Measurements from ENCODE around the gene TNK2. TPM values are rescaled to one million over a fixed set of nuclear protein-coding genes. Genes with fewer than 3 reads are reported as not detected.
A peak's percentile ranks its signal among the peaks of the same experiment; 100 is the strongest.

Gene TNK2
- polyA plus RNA-seq, 3 donors, result 0.84 to 131 (median 1.8) TPM

DNA sequence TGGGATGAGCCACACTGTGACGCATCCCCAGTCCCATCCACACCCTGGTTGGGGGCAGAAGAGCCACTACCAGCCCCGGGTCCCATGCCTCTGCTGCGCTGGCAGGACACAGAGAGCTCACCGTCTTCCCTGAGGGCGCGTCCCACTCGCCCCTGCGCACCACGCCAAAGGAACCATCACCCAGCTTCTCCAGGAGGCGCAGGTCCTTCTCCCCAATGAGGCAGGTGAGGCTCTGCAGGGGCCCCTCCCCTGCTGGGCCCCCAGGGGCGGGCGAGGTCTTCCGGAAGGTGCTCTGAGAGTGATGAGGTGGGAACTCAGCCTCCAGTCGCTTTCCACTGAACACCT is 23.7 kb downstream of the TNK2 start:
- Mint-ChIP-seq H3K27ac (no peak overlapping the region), H3K27me3 (ENCODE audit: low read depth in 3 of 3) (peaks cover 0 to 1% (median 0%) of the 10 kb centered on the region in 3 donors), H3K4me1 (no peaks in the 10 kb centered on the region), H3K9me3 (peaks cover 0 to 3% (median 0%) of the 10 kb centered on the region in 7 donors), H3K4me3 (no peak overlapping the region), H3K36me3 (peaks cover 59 to 87% of the 10 kb centered on the region in 2 donors)
- H3K27me3 ChIP-seq (ENCODE audit: control insufficient read depth in 2 of 2, insufficient read depth in 2 of 2, low read length in 2 of 2), result no peaks in the 10 kb centered on the region
- no peak overlapping the region for H3K4me3 ChIP-seq (replicated peaks in 1 of 3; ENCODE audit: low read depth in 2 of 3, low read length in 3 of 3)
- H3K27ac ChIP-seq (ENCODE audit: low read depth in 1 of 2, low read length in 2 of 2), result no peak overlapping the region
- no peaks in the 10 kb centered on the region for H3K9me3 ChIP-seq (replicated peaks in 1 of 2; ENCODE audit: control insufficient read depth in 1 of 2, insufficient read depth in 1 of 2, low read length in 2 of 2)
- H3K4me2 ChIP-seq (replicated peaks; ENCODE audit: extremely low read depth, low read length, poor library complexity, severe bottlenecking), result no peak overlapping the region
- intact Hi-C loops (cut with micrococcal nuclease), result loop anchor here (5.0 kb wide), 1 partner anchor 38 kb away; no protein-coding TSS in a partner anchor
- no peak for DNase-seq
- H4K20me1 ChIP-seq (ENCODE audit: insufficient read depth, low read length), result peaks cover 92% of the 10 kb centered on the region
- H3K4me1 ChIP-seq (ENCODE audit: control insufficient read depth in 1 of 2, insufficient read depth in 2 of 2, low read length in 2 of 2), result no peaks in the 10 kb centered on the region
- peaks cover 77 to 93% of the 10 kb centered on the region in 2 donors for H3K36me3 ChIP-seq (replicated peaks in 1 of 2; ENCODE audit: control insufficient read depth in 1 of 2, insufficient read depth in 2 of 2, low read length in 2 of 2)
- H3K79me2 ChIP-seq (ENCODE audit: insufficient read depth, low read length), result peaks cover 50% of the 10 kb centered on the region
- over 99% methylated on average over 11 of the region's 14 CpGs for WGBS (ENCODE audit: insufficient coverage)
- H2AFZ ChIP-seq (ENCODE audit: insufficient read depth, low read depth, low read length, poor library complexity, severe bottlenecking), result no peak overlapping the region
- TF ChIP-seq, protein P1, sequence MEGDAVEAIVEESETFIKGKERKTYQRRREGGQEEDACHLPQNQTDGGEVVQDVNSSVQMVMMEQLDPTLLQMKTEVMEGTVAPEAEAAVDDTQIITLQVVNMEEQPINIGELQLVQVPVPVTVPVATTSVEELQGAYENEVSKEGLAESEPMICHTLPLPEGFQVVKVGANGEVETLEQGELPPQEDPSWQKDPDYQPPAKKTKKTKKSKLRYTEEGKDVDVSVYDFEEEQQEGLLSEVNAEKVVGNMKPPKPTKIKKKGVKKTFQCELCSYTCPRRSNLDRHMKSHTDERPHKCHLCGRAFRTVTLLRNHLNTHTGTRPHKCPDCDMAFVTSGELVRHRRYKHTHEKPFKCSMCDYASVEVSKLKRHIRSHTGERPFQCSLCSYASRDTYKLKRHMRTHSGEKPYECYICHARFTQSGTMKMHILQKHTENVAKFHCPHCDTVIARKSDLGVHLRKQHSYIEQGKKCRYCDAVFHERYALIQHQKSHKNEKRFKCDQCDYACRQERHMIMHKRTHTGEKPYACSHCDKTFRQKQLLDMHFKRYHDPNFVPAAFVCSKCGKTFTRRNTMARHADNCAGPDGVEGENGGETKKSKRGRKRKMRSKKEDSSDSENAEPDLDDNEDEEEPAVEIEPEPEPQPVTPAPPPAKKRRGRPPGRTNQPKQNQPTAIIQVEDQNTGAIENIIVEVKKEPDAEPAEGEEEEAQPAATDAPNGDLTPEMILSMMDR (IDR thresholded peaks at IDR 0.05), result no peak
- no peak overlapping the region for H3K9ac ChIP-seq (ENCODE audit: insufficient read depth, low read length, poor library complexity, severe bottlenecking)

DNA sequence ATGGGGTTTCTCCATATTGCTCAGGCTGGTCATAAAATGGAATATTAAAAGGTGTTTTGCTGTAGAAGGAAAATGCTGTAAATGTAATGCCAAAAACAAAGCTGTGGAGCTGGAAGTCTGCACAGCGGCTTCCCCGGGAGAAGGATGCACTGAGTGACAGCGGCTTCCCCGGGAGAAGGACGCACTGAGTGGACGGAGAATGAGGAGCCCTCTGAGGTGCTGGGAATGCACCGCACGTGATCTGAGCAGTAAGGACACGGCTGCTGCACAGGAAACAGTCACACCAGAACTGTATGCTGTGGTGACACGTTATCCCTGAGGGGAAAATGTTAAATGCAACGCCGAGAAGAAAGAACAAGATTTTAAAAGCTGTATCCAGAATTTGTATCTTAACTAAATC is 24.6 kb downstream of the TNK2 start:
- peaks cover 92% of the 10 kb centered on the region for H4K20me1 ChIP-seq (ENCODE audit: insufficient read depth, low read length)
- H3K9me3 ChIP-seq (replicated peaks in 1 of 2; ENCODE audit: control insufficient read depth in 1 of 2, insufficient read depth in 1 of 2, low read length in 2 of 2), result no peaks in the 10 kb centered on the region
- intact Hi-C loops (cut with micrococcal nuclease), result no loop called here
- H3K9ac ChIP-seq (ENCODE audit: insufficient read depth, low read length, poor library complexity, severe bottlenecking), result no peak overlapping the region
- Mint-ChIP-seq H3K4me1 (no peaks in the 10 kb centered on the region), H3K27me3 (ENCODE audit: low read depth in 3 of 3) (peaks cover 0 to 1% (median 0%) of the 10 kb centered on the region in 3 donors), H3K4me3 (no peak overlapping the region), H3K9me3 (peaks cover 0 to 3% (median 0%) of the 10 kb centered on the region in 7 donors), H3K36me3 (peaks cover 63 to 87% of the 10 kb centered on the region in 2 donors), H3K27ac (peak overlapping the region in 1 of 7 donors; percentile 63)
- H2AFZ ChIP-seq (ENCODE audit: insufficient read depth, low read depth, low read length, poor library complexity, severe bottlenecking), result no peak overlapping the region
- no peaks in the 10 kb centered on the region for H3K4me1 ChIP-seq (ENCODE audit: control insufficient read depth in 1 of 2, insufficient read depth in 2 of 2, low read length in 2 of 2)
- peaks cover 85 to 93% of the 10 kb centered on the region in 2 donors for H3K36me3 ChIP-seq (replicated peaks in 1 of 2; ENCODE audit: control insufficient read depth in 1 of 2, insufficient read depth in 2 of 2, low read length in 2 of 2)
- H3K27me3 ChIP-seq (ENCODE audit: control insufficient read depth in 2 of 2, insufficient read depth in 2 of 2, low read length in 2 of 2), result no peaks in the 10 kb centered on the region
- H3K4me3 ChIP-seq (replicated peaks in 1 of 3; ENCODE audit: low read depth in 2 of 3, low read length in 3 of 3), result no peak overlapping the region
- WGBS (ENCODE audit: insufficient coverage), result 100% methylated on average over 9 of the region's 12 CpGs
- TF ChIP-seq, protein P1 (IDR thresholded peaks at IDR 0.05), result no peak
- H3K79me2 ChIP-seq (ENCODE audit: insufficient read depth, low read length), result peaks cover 47% of the 10 kb centered on the region
- no peak for DNase-seq
- no peak overlapping the region for H3K27ac ChIP-seq (ENCODE audit: low read depth in 1 of 2, low read length in 2 of 2)
- no peak overlapping the region for H3K4me2 ChIP-seq (replicated peaks; ENCODE audit: extremely low read depth, low read length, poor library complexity, severe bottlenecking)

Data from CD14-positive monocyte (primary cell).